Measurements from ENCODE around the gene ALG12. TPM values are rescaled to one million over a fixed set of nuclear protein-coding genes. Genes with fewer than 3 reads are reported as not detected.

The ALG12 gene
- total and polyA plus RNA-seq, 2 donors from 2014 or later: 27.2 to 28.4 TPM

DNA sequence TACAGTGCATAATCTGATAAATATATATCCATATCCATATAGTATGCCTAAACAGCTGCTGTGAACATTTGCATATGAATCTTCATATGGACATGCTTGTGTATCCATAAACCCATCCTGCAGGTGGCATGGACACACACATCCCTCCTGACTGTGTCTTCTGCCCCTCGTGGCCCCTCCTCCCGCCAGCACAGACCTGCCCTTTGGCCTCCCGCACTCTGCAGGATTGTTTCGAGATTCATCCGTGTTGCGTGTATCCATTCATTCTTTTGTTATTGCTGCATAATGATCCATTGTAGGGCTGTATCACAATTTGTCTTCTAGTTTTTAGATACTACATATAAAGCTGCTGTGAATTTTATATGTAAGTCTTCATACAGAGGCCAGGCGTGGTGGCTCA, 40.6 kb downstream of the ALG12 start:
- H3K9me3 ChIP-seq (ENCODE audit: control insufficient read depth in 2 of 3, insufficient read depth in 1 of 3, low read length in 3 of 3): no peaks in the 10 kb centered on the region
- no peaks in the 10 kb centered on the region for H3K27me3 ChIP-seq (ENCODE audit: control insufficient read depth, insufficient read depth, low read length)
- no peak overlapping the region for H3K9ac ChIP-seq (ENCODE audit: low read length in 3 of 3)
- no peak for DNase-seq
- no peak overlapping the region for H3K4me3 ChIP-seq (ENCODE audit: low read length in 3 of 3)
- H3K36me3 ChIP-seq (ENCODE audit: control insufficient read depth in 2 of 3, insufficient read depth in 3 of 3, low read length in 3 of 3): no peaks in the 10 kb centered on the region
- intact Hi-C loops (cut with DNase I): no loop called here
- TF ChIP-seq, protein P1, sequence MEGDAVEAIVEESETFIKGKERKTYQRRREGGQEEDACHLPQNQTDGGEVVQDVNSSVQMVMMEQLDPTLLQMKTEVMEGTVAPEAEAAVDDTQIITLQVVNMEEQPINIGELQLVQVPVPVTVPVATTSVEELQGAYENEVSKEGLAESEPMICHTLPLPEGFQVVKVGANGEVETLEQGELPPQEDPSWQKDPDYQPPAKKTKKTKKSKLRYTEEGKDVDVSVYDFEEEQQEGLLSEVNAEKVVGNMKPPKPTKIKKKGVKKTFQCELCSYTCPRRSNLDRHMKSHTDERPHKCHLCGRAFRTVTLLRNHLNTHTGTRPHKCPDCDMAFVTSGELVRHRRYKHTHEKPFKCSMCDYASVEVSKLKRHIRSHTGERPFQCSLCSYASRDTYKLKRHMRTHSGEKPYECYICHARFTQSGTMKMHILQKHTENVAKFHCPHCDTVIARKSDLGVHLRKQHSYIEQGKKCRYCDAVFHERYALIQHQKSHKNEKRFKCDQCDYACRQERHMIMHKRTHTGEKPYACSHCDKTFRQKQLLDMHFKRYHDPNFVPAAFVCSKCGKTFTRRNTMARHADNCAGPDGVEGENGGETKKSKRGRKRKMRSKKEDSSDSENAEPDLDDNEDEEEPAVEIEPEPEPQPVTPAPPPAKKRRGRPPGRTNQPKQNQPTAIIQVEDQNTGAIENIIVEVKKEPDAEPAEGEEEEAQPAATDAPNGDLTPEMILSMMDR (IDR thresholded peaks at IDR 0.05; ENCODE audit: borderline replicate concordance, extremely low read depth, insufficient read depth): no peak
- no peak for FAIRE-seq
- no peaks in the 10 kb centered on the region for H3K4me1 ChIP-seq (ENCODE audit: control insufficient read depth in 2 of 3, insufficient read depth in 2 of 3, low read depth in 1 of 3, low read length in 3 of 3)
- no peak overlapping the region for H3K27ac ChIP-seq (ENCODE audit: low read depth in 2 of 2, low read length in 2 of 2)

DNA sequence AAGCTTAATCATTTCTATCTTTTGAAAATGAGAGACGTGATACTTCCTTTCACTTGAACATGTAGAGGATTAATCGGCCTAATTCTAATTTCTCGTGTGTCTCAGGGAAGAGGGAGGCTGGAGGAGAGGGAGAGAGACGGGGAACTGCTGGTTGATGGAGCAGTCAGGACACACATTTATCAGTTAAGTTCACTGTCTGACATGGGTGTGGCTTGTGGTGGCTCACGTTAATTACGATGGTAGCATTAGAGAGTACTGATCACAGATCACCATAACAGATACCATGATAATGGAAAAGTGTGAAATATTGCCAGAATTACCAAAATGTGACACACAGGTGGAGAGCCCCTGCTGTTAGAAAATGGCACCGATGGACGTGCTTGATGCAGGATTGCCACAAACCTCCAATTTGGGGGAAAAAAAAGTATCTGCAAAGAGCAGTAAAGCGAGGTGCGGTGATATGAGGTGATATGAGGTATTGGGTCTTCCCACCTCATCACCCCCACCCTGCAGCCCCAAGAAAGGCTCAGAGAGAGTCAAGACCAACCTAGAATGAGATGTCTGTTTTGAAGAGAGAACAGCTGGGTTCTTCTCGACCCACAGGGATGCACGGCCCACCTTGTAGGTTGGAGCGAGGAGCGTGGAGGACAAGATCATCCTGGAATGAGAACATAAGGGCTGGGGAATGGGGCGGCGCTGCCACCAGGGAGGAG, 44.9 kb downstream of the ALG12 start:
- no peaks in the 10 kb centered on the region for H3K4me1 ChIP-seq (ENCODE audit: control insufficient read depth in 2 of 3, insufficient read depth in 2 of 3, low read depth in 1 of 3, low read length in 3 of 3)
- intact Hi-C loops (cut with DNase I): no loop called here
- H3K36me3 ChIP-seq (ENCODE audit: control insufficient read depth in 2 of 3, insufficient read depth in 3 of 3, low read length in 3 of 3): peaks cover 0 to 3% (median 0%) of the 10 kb centered on the region in 3 donors
- TF ChIP-seq, protein P1 (IDR thresholded peaks at IDR 0.05; ENCODE audit: borderline replicate concordance, extremely low read depth, insufficient read depth): no peak
- H3K9ac ChIP-seq (ENCODE audit: low read length in 3 of 3): no peak overlapping the region
- H3K27me3 ChIP-seq (ENCODE audit: control insufficient read depth, insufficient read depth, low read length): no peaks in the 10 kb centered on the region
- no peak overlapping the region for H3K27ac ChIP-seq (ENCODE audit: low read depth in 2 of 2, low read length in 2 of 2)
- no peak for DNase-seq
- peaks cover 0 to 12% (median 4%) of the 10 kb centered on the region in 3 donors for H3K9me3 ChIP-seq (ENCODE audit: control insufficient read depth in 2 of 3, insufficient read depth in 1 of 3, low read length in 3 of 3)
- H3K4me3 ChIP-seq (ENCODE audit: low read length in 3 of 3): no peak overlapping the region
- FAIRE-seq: no peak

DNA sequence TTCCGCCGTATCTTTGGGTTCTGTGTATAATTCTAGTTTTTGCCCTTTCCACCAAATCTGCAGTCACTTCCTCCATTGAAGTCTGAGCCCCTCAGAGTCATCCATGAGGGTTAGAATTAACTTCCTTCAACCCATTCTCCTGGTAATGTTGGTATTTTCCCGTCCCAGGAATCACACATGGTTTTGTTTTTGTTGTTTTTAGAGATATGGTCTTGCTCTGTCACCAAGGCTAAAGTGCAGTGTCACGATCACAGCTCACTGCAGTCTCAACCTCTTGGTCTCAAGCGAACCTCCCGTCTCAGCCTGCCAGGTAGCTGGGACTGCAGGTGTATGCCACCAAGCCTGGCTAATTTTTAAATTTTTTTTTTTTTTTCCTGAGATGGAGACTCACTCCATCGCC, 45.9 kb downstream of the ALG12 start:
- H3K27ac ChIP-seq (ENCODE audit: low read depth in 2 of 2, low read length in 2 of 2): no peak overlapping the region
- H3K4me1 ChIP-seq (ENCODE audit: control insufficient read depth in 2 of 3, insufficient read depth in 2 of 3, low read depth in 1 of 3, low read length in 3 of 3): no peaks in the 10 kb centered on the region
- no peaks in the 10 kb centered on the region for H3K27me3 ChIP-seq (ENCODE audit: control insufficient read depth, insufficient read depth, low read length)
- TF ChIP-seq, protein P1 (IDR thresholded peaks at IDR 0.05; ENCODE audit: borderline replicate concordance, extremely low read depth, insufficient read depth): no peak
- DNase-seq (no peak), FAIRE-seq (no peak)
- intact Hi-C loops (cut with DNase I): no loop called here
- no peak overlapping the region for H3K9ac ChIP-seq (ENCODE audit: low read length in 3 of 3)
- peaks cover 0 to 12% (median 4%) of the 10 kb centered on the region in 3 donors for H3K9me3 ChIP-seq (ENCODE audit: control insufficient read depth in 2 of 3, insufficient read depth in 1 of 3, low read length in 3 of 3)
- H3K4me3 ChIP-seq (ENCODE audit: low read length in 3 of 3): no peak overlapping the region
- peaks cover 0 to 3% (median 0%) of the 10 kb centered on the region in 3 donors for H3K36me3 ChIP-seq (ENCODE audit: control insufficient read depth in 2 of 3, insufficient read depth in 3 of 3, low read length in 3 of 3)
